Measurements from ENCODE around the gene HPSE2.

DNA sequence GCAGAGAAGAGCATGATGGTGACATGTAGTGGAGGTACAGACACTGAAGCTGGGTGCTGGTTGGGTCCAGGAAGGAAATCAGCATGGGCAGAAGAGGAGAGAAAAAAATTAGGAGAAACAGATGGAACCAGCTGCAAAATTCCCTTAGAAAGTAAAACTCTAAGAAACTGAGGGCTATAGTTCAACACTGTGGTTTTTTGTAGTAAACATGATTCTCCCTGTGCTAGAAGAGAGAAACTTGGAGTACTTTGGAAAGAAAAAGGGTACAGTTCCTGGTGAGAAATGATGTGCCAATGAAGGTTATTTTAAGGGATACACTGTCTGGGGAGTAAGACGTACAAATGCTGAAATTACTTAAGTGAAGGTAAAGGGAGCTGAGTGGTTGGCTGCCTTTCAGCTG, 607.4 kb downstream of the HPSE2 start:
- TF ChIP-seq, protein P1, sequence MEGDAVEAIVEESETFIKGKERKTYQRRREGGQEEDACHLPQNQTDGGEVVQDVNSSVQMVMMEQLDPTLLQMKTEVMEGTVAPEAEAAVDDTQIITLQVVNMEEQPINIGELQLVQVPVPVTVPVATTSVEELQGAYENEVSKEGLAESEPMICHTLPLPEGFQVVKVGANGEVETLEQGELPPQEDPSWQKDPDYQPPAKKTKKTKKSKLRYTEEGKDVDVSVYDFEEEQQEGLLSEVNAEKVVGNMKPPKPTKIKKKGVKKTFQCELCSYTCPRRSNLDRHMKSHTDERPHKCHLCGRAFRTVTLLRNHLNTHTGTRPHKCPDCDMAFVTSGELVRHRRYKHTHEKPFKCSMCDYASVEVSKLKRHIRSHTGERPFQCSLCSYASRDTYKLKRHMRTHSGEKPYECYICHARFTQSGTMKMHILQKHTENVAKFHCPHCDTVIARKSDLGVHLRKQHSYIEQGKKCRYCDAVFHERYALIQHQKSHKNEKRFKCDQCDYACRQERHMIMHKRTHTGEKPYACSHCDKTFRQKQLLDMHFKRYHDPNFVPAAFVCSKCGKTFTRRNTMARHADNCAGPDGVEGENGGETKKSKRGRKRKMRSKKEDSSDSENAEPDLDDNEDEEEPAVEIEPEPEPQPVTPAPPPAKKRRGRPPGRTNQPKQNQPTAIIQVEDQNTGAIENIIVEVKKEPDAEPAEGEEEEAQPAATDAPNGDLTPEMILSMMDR (IDR thresholded peaks at IDR 0.05), result no peak
- TF ChIP-seq POLR2AphosphoS5 (IDR thresholded peaks at IDR 0.05), result no peak
